GM21528 (cell line): ENCODE measurements around the gene NCOA3.

Experiments
- ATAC-seq: cut with Tn5 transposase; IDR thresholded peaks from one replicate; pipeline ENCODE4 v1.9.1; 2021; ENCODE audit warnings: mild to moderate bottlenecking, moderate library complexity; ENCODE audit not compliant: unreplicated experiment, low FRiP score

Gene NCOA3

DNA sequence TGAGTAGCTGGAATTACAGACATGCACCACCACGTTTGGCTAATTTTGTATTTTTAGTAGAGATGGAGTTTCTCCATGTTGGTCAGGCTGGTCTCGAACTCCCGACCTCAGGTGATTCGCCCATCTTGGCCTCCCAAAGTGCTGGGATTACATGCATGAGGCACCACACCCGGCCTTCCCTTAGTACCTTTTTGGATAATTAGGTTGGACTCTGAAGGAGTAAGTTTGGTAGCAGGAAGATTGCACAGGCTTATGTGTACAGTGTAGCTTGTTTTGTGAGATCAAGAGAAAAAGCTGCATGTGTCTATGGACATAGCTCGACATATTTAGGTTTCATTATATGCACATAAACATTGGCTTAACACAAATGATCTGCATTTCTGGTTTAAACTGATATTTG is 116.8 kb downstream of the NCOA3 start:
- ATAC-seq: no peak

GRCh38 chr20:47620808-47621805 is 119.4 kb downstream of the NCOA3 start:
- no peak for ATAC-seq

DNA sequence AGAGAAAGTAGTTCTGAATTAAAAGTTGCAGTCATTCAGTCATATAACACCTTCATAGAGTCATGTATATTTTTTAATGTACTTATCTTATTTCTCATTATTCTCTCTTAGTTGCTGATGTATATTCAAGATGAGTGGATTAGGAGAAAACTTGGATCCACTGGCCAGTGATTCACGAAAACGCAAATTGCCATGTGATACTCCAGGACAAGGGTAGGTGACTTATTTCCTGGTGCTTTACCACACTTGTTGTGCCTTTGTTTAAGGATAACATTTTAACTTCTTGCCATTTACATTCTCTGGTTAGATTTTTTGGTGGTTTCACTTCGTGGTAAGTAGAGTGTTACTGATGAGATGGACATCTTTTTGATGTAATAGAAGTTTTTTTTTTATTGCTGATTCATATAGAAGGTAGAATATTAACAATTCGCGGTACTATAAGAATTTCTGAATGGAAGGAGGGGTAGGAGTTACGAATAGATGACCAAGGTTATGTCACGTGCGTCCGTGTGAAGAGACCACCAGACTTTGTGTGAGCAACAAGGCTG is 120.5 kb downstream of the NCOA3 start:
- ATAC-seq: no peak

DNA sequence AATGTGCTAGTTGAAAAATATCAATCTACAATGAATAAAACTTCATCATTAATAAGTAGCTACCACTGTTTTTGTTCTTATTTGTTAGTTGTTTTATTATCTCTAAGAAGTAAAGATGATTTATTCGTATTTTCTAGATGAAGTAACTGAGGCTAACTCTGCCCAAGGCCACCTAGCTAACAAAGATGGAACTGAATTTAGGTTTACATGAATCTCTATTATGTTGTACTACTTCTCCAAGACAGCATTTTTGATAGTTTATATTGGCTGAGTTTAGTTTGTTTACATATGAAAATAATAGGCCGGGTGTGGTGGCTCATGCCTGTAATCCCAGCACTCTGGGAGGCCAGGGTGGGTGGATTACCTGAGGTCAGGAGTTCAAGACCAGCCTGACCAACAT is 121.5 kb downstream of the NCOA3 start:
- no peak for ATAC-seq

GRCh38 chr20:47627540-47627939 is 125.9 kb downstream of the NCOA3 start:
- ATAC-seq: no peak

- no peak for ATAC-seq
These were observed 128.2 kb downstream of the NCOA3 start for GRCh38 chr20:47629907-47630306.

DNA sequence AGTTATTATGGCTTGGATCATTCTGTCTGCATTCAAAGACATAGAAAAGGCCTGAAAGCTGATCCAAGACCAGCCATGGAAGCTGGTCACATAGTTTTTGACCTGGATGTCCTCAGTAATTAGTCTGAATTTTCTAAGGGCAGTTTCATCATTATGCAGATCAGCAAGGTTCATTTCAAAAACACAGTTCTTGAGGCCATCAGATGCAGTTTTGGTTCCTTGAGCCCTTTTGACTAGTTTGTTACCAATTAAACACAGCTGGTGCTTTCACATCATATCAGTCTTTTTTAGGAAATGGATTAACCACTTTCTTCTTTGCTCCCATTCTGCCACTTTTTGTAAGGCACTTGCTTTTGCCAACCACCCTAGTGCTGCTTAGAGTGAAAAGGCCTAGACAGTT is 129.4 kb downstream of the NCOA3 start:
- no peak for ATAC-seq

GRCh38 chr20:47635256-47635655 is 133.6 kb downstream of the NCOA3 start:
- no peak for ATAC-seq

- ATAC-seq: no peak
These were observed 137.2 kb downstream of the NCOA3 start for GRCh38 chr20:47638851-47639250.

GRCh38 chr20:47642118-47642517 is 140.4 kb downstream of the NCOA3 start:
- no peak for ATAC-seq

GRCh38 chr20:47642624-47643023 is 140.9 kb downstream of the NCOA3 start:
- no peak for ATAC-seq

DNA sequence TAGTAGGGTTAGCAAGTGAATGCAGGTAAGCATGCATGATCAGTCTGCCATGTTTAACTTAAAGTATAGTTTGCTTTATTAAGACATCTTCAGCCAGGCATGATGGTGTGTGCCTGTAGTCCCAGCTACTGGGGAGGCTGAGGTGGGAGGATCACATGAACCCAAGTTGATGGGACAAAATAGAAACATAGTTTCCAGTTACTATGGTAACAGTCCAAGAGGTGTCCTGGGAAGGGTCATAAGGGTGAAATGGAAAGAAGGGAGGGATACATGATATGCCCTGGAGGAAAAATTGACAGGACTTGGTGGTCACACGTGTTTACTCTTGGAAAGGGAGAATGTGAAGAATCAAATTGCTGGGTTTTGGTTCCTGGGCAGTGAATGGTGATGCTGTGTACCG is 143.9 kb downstream of the NCOA3 start:
- no peak for ATAC-seq

DNA sequence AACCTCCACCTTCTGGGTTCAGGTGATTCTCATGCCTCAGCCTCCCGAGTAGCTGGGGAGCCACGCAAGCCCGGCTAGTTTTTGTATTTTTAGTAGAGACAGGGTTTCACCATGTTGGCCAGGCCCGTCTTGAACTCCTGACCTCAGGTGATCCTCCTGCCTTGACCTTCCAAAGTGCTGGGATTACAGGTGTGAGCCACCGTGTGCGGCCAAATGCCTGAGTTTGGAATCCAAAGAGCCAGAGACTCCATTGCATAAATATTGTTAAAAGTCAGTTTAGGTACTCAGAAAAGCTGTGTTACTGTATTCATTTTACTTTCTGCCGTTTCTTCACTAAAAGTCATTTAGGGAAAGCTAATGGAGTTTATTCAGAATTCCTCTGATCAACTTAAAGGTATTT is 146.3 kb downstream of the NCOA3 start:
- ATAC-seq: no peak

DNA sequence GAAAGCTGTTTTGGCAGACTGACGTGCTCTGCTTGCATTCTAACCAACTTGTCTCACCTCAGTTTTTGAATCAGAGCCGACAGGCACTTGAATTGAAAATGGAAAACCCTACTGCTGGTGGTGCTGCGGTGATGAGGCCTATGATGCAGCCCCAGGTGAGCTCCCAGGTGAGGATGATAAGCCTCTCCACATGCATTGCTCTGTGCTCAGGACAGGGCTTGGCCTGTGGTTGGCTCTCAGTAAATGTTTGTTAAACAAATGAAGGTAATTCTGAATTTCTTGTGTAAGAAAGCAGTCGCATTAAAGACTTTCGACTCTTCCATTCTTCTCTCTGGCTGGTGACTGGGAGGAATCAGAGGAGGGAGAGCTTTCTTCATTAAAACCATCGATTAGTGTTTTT is 147.3 kb downstream of the NCOA3 start:
- no peak for ATAC-seq

GRCh38 chr20:47652301-47652700 is 150.6 kb downstream of the NCOA3 start:
- no peak for ATAC-seq

GRCh38 chr20:47652794-47653193 is 151.1 kb downstream of the NCOA3 start:
- no peak for ATAC-seq

DNA sequence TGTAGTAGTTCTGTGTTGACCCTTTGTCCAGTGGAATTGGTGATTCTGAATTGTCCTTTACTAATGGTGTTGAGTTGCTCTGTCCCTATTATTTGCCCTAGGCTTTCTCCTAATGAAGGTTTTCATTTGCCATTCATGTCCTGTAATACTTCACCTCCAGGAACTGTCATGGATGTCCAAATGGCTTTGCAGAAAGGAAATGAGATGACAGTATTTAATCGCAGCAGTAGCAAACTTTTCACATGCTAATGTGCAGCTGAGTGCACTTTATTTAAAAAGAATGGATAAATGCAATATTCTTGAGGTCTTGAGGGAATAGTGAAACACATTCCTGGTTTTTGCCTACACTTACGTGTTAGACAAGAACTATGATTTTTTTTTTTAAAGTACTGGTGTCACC is 152.2 kb downstream of the NCOA3 start:
- no peak for ATAC-seq

- no peak for ATAC-seq
These were observed 152.7 kb downstream of the NCOA3 start for GRCh38 chr20:47654370-47654769.

- ATAC-seq: no peak
These were observed 153.9 kb downstream of the NCOA3 start for GRCh38 chr20:47655635-47656034.

DNA sequence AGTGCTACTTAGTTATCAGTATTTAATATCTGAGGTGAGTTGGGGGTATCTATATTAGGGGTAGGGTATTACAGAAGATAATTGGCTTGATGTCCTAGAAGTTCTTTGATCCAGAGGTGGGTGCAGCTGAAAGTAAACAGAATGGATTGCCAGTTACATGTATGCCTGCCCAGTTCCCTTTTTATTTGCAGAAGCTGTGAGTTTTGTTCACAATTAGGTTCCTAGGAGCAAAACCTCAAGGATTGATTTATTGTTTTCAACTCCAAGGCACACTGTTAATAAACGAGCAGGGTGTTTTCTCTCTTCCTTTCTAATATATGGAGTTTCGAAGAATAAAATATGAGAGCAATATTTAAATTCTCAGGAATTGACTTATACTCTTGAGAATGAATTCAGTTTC is 154.6 kb downstream of the NCOA3 start:
- no peak for ATAC-seq

DNA sequence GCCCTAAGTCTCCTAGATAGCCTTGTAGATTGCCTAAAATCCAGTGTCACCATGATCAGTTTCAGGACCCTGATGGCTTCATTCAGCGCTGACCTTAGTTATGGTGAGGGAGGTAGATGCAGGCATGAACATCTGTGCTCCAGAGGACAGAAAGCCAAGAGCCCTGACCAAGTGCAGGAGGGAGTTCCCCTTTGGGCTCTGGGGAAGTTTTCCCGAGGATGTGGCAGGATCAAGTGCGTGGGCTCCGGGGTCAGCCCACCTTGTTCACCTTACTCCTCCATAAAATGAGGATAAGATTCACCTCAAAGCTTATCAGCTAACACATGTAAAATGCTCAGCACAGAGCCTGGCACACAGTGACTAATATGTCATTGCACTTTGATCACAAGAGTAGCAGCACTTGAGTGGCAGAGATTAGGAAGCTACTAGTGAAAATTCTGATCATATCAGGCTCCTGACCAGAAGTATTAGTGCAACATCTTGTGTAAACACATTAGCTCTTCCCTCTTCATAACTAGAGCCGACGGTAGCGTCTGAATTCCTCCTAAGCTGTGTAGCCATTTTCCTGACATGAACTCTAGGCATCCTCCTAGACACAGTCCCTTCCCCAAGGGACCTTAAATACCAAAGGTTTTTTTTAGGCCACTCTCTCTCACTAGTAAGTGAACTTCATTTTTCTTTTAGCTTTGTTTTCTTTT is 158.4 kb downstream of the NCOA3 start:
- ATAC-seq: no peak

- no peak for ATAC-seq
These were observed 158.9 kb downstream of the NCOA3 start for GRCh38 chr20:47660602-47660905.
